Bronchial epithelial cell (primary cell): ENCODE results near the gene FBXL15. TPM values are rescaled to one million over a fixed set of nuclear protein-coding genes. Genes with fewer than 3 reads are reported as not detected.

ENCODE experiments used
- DNase-seq: peaks from one replicate; pipeline ENCODE4 v3.0.0-alpha.2; 2010; ENCODE audit warnings: low read depth
- FAIRE-seq: peaks from 2 replicates; lab custom pipeline; 2011; peaks lifted over from hg19 to GRCh38; lab: Jason Lieb, UNC
- H3K27me3 ChIP-seq: 2 replicates; pipeline ENCODE4 v1.5.1; 2011; ENCODE audit warnings: low read length; ENCODE audit not compliant: control insufficient read depth, insufficient read depth
- H3K36me3 ChIP-seq: 2 replicates; pipeline ENCODE4 v1.5.1; 2011; ENCODE audit warnings: low read length; ENCODE audit not compliant: control insufficient read depth, insufficient read depth
- H3K4me3 ChIP-seq: 2 replicates; pipeline ENCODE4 v1.5.1; 2011; ENCODE audit warnings: mild to moderate bottlenecking, low read depth, low read length, control low read depth
- total RNA-seq: library from RNA; depleted of rRNA; stranded (reverse); fragments of >200 nt; gene quantifications from 2 replicates; pipeline ENCODE4 v1.2.1, GENCODE V29; 2014
- TF ChIP-seq, protein P1 (sequence below): IDR thresholded peaks from 2 replicates; pipeline ENCODE4 v1.5.1; 2011; ENCODE audit warnings: mild to moderate bottlenecking, moderate library complexity, low read length, control low read depth, inconsistent platforms; ENCODE audit not compliant: insufficient read depth, severe bottlenecking

The FBXL15 gene, protein sequence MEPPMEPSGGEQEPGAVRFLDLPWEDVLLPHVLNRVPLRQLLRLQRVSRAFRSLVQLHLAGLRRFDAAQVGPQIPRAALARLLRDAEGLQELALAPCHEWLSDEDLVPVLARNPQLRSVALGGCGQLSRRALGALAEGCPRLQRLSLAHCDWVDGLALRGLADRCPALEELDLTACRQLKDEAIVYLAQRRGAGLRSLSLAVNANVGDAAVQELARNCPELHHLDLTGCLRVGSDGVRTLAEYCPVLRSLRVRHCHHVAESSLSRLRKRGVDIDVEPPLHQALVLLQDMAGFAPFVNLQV
- 9.7 and 12.5 TPM in 2 replicates for total RNA-seq

DNA sequence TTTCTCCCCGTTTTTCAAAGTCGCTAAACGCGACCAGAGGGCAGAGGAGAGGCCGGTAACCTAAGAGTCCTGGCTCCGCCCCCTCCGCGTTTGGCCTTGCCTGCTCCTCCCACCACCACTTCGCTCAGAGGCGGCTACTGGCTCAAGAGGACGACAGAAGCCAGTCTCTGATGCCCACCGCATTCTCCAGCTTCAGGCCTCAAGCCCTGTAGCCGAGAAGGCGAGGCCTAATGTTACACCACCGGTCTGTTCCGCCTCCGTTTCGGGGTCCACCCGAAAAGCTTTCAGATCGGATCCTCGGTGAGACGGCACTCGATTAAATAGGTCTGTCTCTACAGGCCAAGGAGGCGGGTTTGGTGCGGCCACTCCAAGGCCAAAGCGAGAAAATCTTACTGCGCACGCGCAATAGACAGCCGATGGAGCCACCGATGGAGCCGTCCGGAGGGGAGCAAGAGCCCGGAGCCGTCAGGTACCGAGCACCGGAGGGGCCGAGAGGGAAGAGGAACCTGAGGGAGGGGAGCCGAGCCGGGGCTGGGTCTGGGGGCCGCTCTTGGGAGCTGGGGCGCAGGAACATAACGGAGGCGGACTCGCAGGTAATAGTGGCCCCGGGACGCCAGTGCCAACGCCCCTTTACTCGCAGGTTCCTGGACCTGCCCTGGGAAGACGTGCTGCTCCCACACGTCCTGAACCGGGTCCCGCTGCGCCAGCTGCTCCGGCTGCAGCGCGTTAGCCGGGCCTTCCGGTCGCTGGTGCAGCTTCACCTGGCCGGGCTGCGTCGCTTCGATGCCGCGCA, at the start of gene FBXL15:
FBXL15 (plus strand) TSS at position 123 of the 793 bp plus-strand sequence; CDS start at position 417, 294 bp downstream.
- Histone ChIP-seq H3K36me3 (peaks cover 9% of the 10 kb centered on the region), H3K4me3 (peak within 1 kb of the TSS; percentile 89), H3K27me3 (peaks cover 2% of the 10 kb centered on the region)
- peak; percentile 87 for DNase-seq
- FAIRE-seq = no peak
- TF ChIP-seq, protein P1, sequence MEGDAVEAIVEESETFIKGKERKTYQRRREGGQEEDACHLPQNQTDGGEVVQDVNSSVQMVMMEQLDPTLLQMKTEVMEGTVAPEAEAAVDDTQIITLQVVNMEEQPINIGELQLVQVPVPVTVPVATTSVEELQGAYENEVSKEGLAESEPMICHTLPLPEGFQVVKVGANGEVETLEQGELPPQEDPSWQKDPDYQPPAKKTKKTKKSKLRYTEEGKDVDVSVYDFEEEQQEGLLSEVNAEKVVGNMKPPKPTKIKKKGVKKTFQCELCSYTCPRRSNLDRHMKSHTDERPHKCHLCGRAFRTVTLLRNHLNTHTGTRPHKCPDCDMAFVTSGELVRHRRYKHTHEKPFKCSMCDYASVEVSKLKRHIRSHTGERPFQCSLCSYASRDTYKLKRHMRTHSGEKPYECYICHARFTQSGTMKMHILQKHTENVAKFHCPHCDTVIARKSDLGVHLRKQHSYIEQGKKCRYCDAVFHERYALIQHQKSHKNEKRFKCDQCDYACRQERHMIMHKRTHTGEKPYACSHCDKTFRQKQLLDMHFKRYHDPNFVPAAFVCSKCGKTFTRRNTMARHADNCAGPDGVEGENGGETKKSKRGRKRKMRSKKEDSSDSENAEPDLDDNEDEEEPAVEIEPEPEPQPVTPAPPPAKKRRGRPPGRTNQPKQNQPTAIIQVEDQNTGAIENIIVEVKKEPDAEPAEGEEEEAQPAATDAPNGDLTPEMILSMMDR = no peak

DNA sequence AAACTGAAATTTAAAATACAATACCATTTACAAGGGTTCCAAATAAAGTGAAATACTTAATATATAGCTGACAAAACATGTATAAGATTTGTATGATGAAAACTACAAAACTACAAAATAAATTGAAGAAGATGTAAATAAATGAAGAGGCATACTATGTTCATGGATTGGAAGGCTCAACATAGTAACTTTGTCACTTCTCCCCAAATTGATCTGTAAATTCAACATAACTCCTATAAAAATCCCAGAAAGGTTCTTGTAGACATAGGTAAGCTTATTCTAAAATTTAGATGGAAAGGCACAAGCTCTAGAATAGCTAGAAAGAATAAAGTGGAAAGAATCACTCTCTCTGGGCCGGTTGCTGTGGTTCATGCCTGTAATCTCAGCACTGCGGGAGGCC, 49.3 kb upstream of the FBXL15 start:
- TF ChIP-seq, protein P1 = no peak
- peaks cover 34% of the 10 kb centered on the region for H3K36me3 ChIP-seq
- H3K27me3 ChIP-seq = no peaks in the 10 kb centered on the region
- FAIRE-seq (no peak), DNase-seq (no peak)
- no peak overlapping the region for H3K4me3 ChIP-seq

DNA sequence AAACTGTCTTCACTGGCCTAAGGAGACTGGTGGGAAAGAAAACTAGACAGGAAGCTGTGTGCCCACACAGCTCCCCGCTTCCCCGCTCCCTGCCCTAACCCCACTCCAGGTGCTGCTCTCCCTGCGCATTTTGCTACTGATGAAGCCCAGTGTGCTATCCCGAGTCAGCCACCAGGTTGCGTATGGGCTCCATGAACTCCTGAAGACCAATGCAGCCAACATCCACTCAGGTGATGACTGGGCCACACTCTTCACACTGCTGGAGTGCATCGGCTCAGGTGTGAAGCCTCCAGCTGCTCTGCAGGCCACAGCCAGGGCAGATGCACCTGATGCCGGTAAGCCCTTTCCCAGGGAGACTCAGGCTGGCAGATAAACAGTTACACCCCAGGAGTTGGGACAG, 45.4 kb upstream of the FBXL15 start:
- Histone ChIP-seq H3K27me3 (no peaks in the 10 kb centered on the region), H3K36me3 (peaks cover 27% of the 10 kb centered on the region), H3K4me3 (no peak overlapping the region)
- TF ChIP-seq, protein P1 = peak; percentile 21
- FAIRE-seq = no peak
- no peak for DNase-seq

DNA sequence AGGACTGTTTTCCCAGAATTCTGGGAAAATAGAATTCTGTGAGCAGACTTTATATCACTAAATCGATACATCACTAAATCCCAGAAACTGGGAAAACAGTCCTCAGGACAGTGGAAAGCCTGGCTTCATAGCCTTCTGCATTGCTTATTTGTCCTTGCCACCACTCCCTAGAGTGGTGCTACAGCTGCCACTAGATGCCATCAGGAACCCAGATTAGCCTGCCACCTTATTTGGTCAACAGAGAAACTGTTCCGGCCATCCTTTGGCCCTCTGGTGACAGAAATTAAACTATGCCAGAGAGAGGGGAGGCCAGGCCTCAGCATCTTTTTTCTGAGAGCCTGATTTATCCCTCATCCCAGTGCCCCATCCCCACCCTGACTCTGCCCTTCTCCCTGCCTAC, 44.8 kb upstream of the FBXL15 start:
- H3K36me3 ChIP-seq = peaks cover 26% of the 10 kb centered on the region
- no peak for FAIRE-seq
- DNase-seq = no peak
- H3K4me3 ChIP-seq = no peak overlapping the region
- no peaks in the 10 kb centered on the region for H3K27me3 ChIP-seq
- TF ChIP-seq, protein P1 = no peak

DNA sequence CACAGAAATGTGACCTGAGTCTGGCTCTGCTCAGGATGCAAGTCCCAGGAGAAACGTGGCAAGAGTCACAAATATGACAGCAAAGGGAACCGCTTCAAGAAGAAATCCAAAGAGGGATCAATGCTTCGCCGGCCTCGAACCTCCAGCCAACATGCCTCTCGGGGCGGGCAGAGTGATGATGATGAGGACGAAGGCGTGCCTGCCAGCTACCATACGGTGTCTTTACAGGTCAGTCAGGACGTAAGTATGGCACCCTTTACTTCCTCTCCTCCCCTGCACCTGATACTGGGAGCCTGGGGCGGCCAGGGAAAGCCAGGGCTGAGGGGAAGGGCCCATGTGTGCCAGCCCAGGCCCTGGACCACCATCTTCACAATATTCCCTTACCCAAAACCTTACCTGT, 43.7 kb upstream of the FBXL15 start:
- no peak for DNase-seq
- Histone ChIP-seq H3K4me3 (no peak overlapping the region), H3K36me3 (peaks cover 30% of the 10 kb centered on the region), H3K27me3 (no peaks in the 10 kb centered on the region)
- FAIRE-seq = no peak
- TF ChIP-seq, protein P1 = no peak
